GM12865 (cell line): ENCODE data around the gene TPD52L2.

Source experiments
- DNase-seq: peaks from one replicate; pipeline ENCODE4 v3.0.0; 2010; ENCODE audit warnings: low read depth
- H3K4me3 ChIP-seq: 2 replicates; pipeline ENCODE4 v1.5.1; 2011; ENCODE audit warnings: mild to moderate bottlenecking, low read depth, low read length, control low read depth
- CTCF ChIP-seq: IDR thresholded peaks from 2 replicates; pipeline ENCODE4 v1.5.1; 2011; ENCODE audit warnings: low read length, control low read depth, low read depth, inconsistent platforms; ENCODE audit not compliant: insufficient read depth; ENCODE audit errors: missing control alignments

TPD52L2 gene

GRCh38 chr20:63884506-63885263 is 19.6 kb downstream of the TPD52L2 start:
- no peak for DNase-seq
- H3K4me3 ChIP-seq, result no peak overlapping the region
- TF ChIP-seq CTCF, result no peak

- DNase-seq, result no peak
- H3K4me3 ChIP-seq, result no peak overlapping the region
- no peak for TF ChIP-seq CTCF
Measured at GRCh38 chr20:63885264-63886053, 20.4 kb downstream of the TPD52L2 start.

DNA sequence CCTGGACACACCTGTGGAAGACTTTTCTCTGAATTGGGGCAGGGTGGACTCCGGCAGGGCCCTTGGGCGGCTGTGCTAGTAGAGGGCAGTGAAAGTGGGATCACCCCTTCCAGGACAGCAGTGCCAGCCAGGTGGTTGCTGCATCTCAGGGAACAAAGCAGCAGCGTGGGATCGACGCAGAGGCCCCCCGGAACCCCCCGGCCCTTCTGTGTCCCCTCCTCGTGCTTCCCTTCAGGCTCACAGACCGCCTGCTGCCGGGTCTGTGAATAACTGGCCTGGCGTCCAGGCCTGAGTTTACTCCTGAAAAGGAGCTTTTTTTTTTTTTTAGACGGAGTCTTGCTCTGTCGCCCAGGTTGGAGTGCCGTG is 21.0 kb downstream of the TPD52L2 start:
- TF ChIP-seq CTCF, result no peak
- no peak for DNase-seq
- H3K4me3 ChIP-seq, result no peak overlapping the region

- TF ChIP-seq CTCF, result no peak
- DNase-seq, result no peak
- no peak overlapping the region for H3K4me3 ChIP-seq
Measured at GRCh38 chr20:63886921-63887320, 21.9 kb downstream of the TPD52L2 start.

GRCh38 chr20:63889241-63890200 is 24.5 kb downstream of the TPD52L2 start:
- no peak for TF ChIP-seq CTCF
- DNase-seq, result no peak
- H3K4me3 ChIP-seq, result no peak overlapping the region

- no peak for TF ChIP-seq CTCF
- no peak for DNase-seq
- no peak overlapping the region for H3K4me3 ChIP-seq
Measured at GRCh38 chr20:63890201-63890576, 25.1 kb downstream of the TPD52L2 start.
